HepG2 (cell line): ENCODE measurements around the gene EBLN2. TPM values are rescaled to one million over a fixed set of nuclear protein-coding genes. Genes with fewer than 3 reads are reported as not detected.

Source experiments
- ATAC-seq: fragments of 200-7000 bp; cut with Tn5 transposase; 3 replicates; pipeline ENCODE4 v1.9.1; 2020; ENCODE audit warnings: mild to moderate bottlenecking, moderate library complexity
- BruUV-seq: library from RNA; stranded (reverse); fragments of 400-500 nt; replicated peaks from 2 replicates; lab custom pipeline; 2021; lab: Mats Ljungman, UMichigan
- CTCF ChIA-PET: fragments of 300-600 bp; formaldehyde crosslinking; extraction: SDS; loops from one replicate; lab custom pipeline; 2021; ENCODE audit warnings: low total read pairs, inconsistent platforms, low intra/inter-chr PET ratio; lab: Yijun Ruan, JAX
- POLR2A ChIA-PET: fragments of 350-600 bp; sonication (Branson Sonifier 250); formaldehyde crosslinking; loops from one replicate; lab custom pipeline; 2020; ENCODE audit warnings: antibody characterized with exemption, inconsistent platforms; lab: Yijun Ruan, JAX
- DNase-seq: peaks from one replicate; pipeline ENCODE4 v3.0.0-alpha.2; 2015; ENCODE audit warnings: low spot score
- FAIRE-seq: peaks from 3 replicates; lab custom pipeline; 2011; peaks lifted over from hg19 to GRCh38; lab: Jason Lieb, UNC
- H2AFZ ChIP-seq: one replicate; pipeline ENCODE4 v1.6.1; 2011; ENCODE audit warnings: low read length, inconsistent platforms
- H3K27ac ChIP-seq: fragments of 300-600 bp; 3 replicates; pipeline ENCODE4 v1.8.0; 2011; ENCODE audit warnings: mixed run types, mild to moderate bottlenecking, mixed read lengths, low read length, inconsistent platforms; ENCODE audit not compliant: insufficient read depth; ENCODE audit errors: extremely low read length
- H3K27me3 ChIP-seq, 2 experiments: fragments of 200-600 bp in 1 of 2; 2 replicates in 1 of 2; 3 replicates in 1 of 2; pipeline versions ENCODE4 v1.6.0 to v1.8.0; 2011; ENCODE audit warnings: low read length in 2 of 2, mild to moderate bottlenecking in 2 of 2, moderate library complexity in 2 of 2, inconsistent platforms in 1 of 2; ENCODE audit not compliant: insufficient read depth in 2 of 2, control insufficient read depth in 1 of 2
- H3K36me3 ChIP-seq, 2 experiments: fragments of 200-600 bp in 1 of 2; replicated peaks in 1 of 2; 2 replicates in 1 of 2; 3 replicates in 1 of 2; pipeline versions ENCODE4 v1.5.1 to v1.8.0; 2011; ENCODE audit warnings: low read length in 2 of 2, inconsistent platforms in 1 of 2; ENCODE audit not compliant: insufficient read depth in 2 of 2, control insufficient read depth in 1 of 2
- H3K4me1 ChIP-seq: 2 replicates; pipeline ENCODE4 v1.5.1; 2012; ENCODE audit warnings: low read length, inconsistent platforms; ENCODE audit not compliant: insufficient read depth
- H3K4me2 ChIP-seq: 2 replicates; pipeline ENCODE4 v1.6.0; 2011; ENCODE audit warnings: low read depth, low read length, inconsistent platforms
- H3K4me3 ChIP-seq, 3 experiments: fragments of 200-600 bp in 1 of 3; sonication (generic), shearing (Covaris generic) in 1 of 3; replicated peaks in 1 of 3; 2 replicates each; pipeline ENCODE4 v1.5.1; 2011 to 2016; ENCODE audit warnings: low read length in 3 of 3, inconsistent platforms in 2 of 3, low read depth in 2 of 3, mild to moderate bottlenecking in 2 of 3, control low read depth in 1 of 3, mixed read lengths in 1 of 3; ENCODE audit not compliant: insufficient read depth in 1 of 3
- H3K79me2 ChIP-seq: one replicate; pipeline ENCODE4 v1.6.1; 2011; ENCODE audit warnings: low read length, inconsistent platforms; ENCODE audit not compliant: insufficient read depth
- H3K9ac ChIP-seq: 2 replicates; pipeline ENCODE4 v1.6.0; 2011; ENCODE audit warnings: mild to moderate bottlenecking, low read depth, low read length, inconsistent platforms; ENCODE audit not compliant: insufficient read depth
- H3K9me3 ChIP-seq: 2 replicates; pipeline ENCODE4 v1.5.1; 2012; ENCODE audit warnings: mild to moderate bottlenecking, low read length
- H4K20me1 ChIP-seq: 2 replicates; pipeline ENCODE4 v1.6.0; 2011; ENCODE audit warnings: inconsistent platforms, mild to moderate bottlenecking, low read length, moderate library complexity; ENCODE audit not compliant: insufficient read depth
- IKZF1 ChIP-seq: fragments of 450-650 bp; IDR thresholded peaks from 2 replicates; pipeline ENCODE4 v1.7.1; 2016
- PLRG1 ChIP-seq: fragments of 450-650 bp; conservative IDR thresholded peaks from 2 replicates; pipeline ENCODE4 v1.6.1; 2016
- SOX13 ChIP-seq, 3 experiments: fragments of 450-650 bp in 1 of 3; sonication (generic) in 1 of 3; formaldehyde crosslinking in 1 of 3; IDR thresholded peaks in 2 of 3; conservative IDR thresholded peaks in 1 of 3; 2 replicates each; pipeline versions ENCODE4 v1.5.0 to v1.6.1; 2016 to 2020; ENCODE audit warnings: antibody characterized with exemption in 1 of 3, mild to moderate bottlenecking in 1 of 3, missing compliant biosample characterization in 1 of 3, missing genetic modification reagents in 1 of 3, moderate library complexity in 1 of 3
- TEAD3 ChIP-seq: optimal IDR thresholded peaks from 2 replicates; pipeline ENCODE3; 2016; ENCODE audit warnings: borderline replicate concordance
- ZNF160 ChIP-seq: sonication (generic); formaldehyde crosslinking; IDR thresholded peaks from 2 replicates; pipeline ENCODE4 v1.8.0; 2022; ENCODE audit warnings: mild to moderate bottlenecking, inconsistent platforms, missing genetic modification reagents
- ZNF335 ChIP-seq: sonication (generic); formaldehyde crosslinking; IDR thresholded peaks from 2 replicates; pipeline ENCODE4 v1.4.0; 2020; ENCODE audit warnings: missing genetic modification reagents
- ZNF350 ChIP-seq: sonication (generic); formaldehyde crosslinking; IDR thresholded peaks from 2 replicates; pipeline ENCODE4 v1.4.0; 2020; ENCODE audit warnings: mild to moderate bottlenecking, low read depth, missing genetic modification reagents, borderline replicate concordance
- ZNF746 ChIP-seq: sonication (generic); formaldehyde crosslinking; IDR thresholded peaks from 2 replicates; pipeline ENCODE4 v1.8.0; 2022; ENCODE audit warnings: mild to moderate bottlenecking, missing genetic modification reagents
- ZSCAN12 ChIP-seq: sonication (generic); formaldehyde crosslinking; IDR thresholded peaks from 2 replicates; pipeline ENCODE4 v1.9.0; 2021; ENCODE audit warnings: mild to moderate bottlenecking, missing genetic modification reagents
- ZSCAN29 ChIP-seq: sonication (generic); formaldehyde crosslinking; conservative IDR thresholded peaks from 2 replicates; pipeline ENCODE4 v1.4.0; 2020; ENCODE audit warnings: mild to moderate bottlenecking, missing genetic modification reagents
- WGBS: methylation state at CpG from one replicate; pipeline ENCODE4 v1.1.6; 2017; ENCODE audit warnings: low lambda C conversion rate; 5-methylcytosine and 5-hydroxymethylcytosine counted together
- in situ Hi-C: cut with HindIII; loops from 2 replicates; pipeline ENCODE4 v1.10.0; 2017; ENCODE audit warnings: low pct_unique_long_range_greater_than_20kb; ENCODE audit not compliant: extremely low pct_ligation_motif_present
- intact Hi-C: fragments of 100-400 bp; cut with micrococcal nuclease; formaldehyde crosslinking; loops from one replicate; pipeline ENCODE4 v1.10.0; 2022; ENCODE audit not compliant: unreplicated experiment
- polyA plus RNA-seq, 8 experiments: library from polyadenylated mRNA; depleted of rRNA in 3 of 8; stranded (reverse) in 7 of 8; unstranded in 1 of 8; fragments of >200 nt; fragmentation: Illumina TruSeq in 4 of 8; extraction: Trizol in 4 of 8; gene quantifications; 2 replicates each; pipeline versions ENCODE4 v1.2.1 to v1.2.3, GENCODE V29; 2011 to 2016; ENCODE audit warnings: low read depth in 4 of 8, missing spikeins in 1 of 8, mixed read lengths in 1 of 8; ENCODE audit not compliant: insufficient read depth in 1 of 8
- total RNA-seq, 5 experiments: library from RNA; depleted of rRNA; stranded (reverse); fragments of >200 nt; fragmentation: Illumina TruSeq; extraction: Trizol; gene quantifications; 2 replicates each; pipeline ENCODE4 v1.2.3, GENCODE V29; 2016; ENCODE audit warnings: low read depth in 1 of 5
- TF ChIP-seq, protein P1 (sequence below): conservative IDR thresholded peaks from 2 replicates; pipeline ENCODE4 v1.6.1; 2018; ENCODE audit warnings: missing genetic modification reagents
- TF ChIP-seq, protein P2 (sequence below): sonication (generic); formaldehyde crosslinking; IDR thresholded peaks from 2 replicates; pipeline ENCODE4 v1.5.0; 2020; ENCODE audit warnings: missing genetic modification reagents
- TF ChIP-seq, protein P3 (sequence below): sonication (generic); formaldehyde crosslinking; IDR thresholded peaks from 2 replicates; pipeline ENCODE4 v1.4.0; 2020; ENCODE audit warnings: missing genetic modification reagents, borderline replicate concordance
- TF ChIP-seq, protein P4 (sequence below): sonication (generic); formaldehyde crosslinking; IDR thresholded peaks from 2 replicates; pipeline ENCODE4 v1.4.0; 2020; ENCODE audit warnings: missing genetic modification reagents

The EBLN2 gene
- total and polyA plus RNA-seq, 2 of the 13 experiments (the other 11 are each of a cell fraction or from before 2014, with no cell fraction given), result 3.3 to 8.3 TPM

DNA sequence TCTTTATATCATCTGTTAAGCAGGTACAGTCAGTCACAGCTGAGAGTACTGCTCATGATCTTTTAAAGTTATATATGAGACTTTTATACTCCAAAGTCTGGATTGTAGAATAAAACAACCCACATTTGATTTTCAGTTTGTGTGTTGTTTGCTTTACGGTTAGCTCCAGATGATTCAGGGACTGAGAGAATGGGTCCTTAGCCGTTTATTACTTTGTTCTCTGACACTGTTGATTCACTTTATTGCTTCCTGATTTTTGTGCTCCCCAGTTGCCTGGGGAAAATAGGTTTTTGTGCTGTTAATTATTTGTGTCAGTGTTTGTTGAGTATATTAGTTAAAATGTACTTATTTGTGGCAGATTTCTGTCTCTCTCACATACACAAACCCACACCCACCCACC lies 8.6 kb upstream of the EBLN2 start (continued):
- no peak for TF ChIP-seq SOX13 (IDR thresholded peaks at IDR 0.05)
- 0 out of 4 replicates have a peak, but pooled peaks of 1 of the 2 experiments have one; percentile 14 for TF ChIP-seq SOX13 (CRISPR knock-in tag; conservative IDR thresholded peaks at IDR 0.05 in 1 of 2, IDR thresholded peaks at IDR 0.05 in 1 of 2)
- TF ChIP-seq ZNF335 (CRISPR knock-in tag), result no peak
- TF ChIP-seq ZNF160 (CRISPR knock-in tag), result no peak

DNA sequence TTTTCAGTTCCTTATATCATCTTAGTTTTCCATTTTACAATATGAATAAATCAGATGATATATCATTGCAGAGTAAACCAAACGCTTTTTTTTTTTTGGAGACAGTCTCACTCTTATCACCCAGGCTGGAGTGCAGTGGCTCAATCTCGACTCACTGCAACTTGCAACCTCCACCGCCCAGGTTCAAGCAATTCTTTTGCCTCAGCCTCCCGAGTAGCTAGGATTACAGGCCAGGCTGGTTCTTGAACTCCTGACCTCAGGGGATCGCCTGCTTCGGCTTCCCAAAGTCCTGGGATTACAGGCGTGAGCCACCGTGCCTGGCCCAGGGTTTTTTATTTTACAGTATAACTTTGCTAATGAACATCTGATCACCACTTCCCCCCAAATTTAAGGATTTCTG lies 5.9 kb upstream of the EBLN2 start:
- H2AFZ ChIP-seq, result no peak overlapping the region
- DNase-seq (no peak), FAIRE-seq (no peak), ATAC-seq (no peak)
- peaks cover 2 to 20% of the 10 kb centered on the region in 2 experiments; a peak in 4 of 5 replicates for H3K36me3 ChIP-seq
- intact Hi-C loops (loop anchor here (5.0 kb wide), 1 partner anchor 168 kb away; the partner anchor contains the start of gene GXYLT2), in situ Hi-C loops (loop anchor here (5.0 to 25.0 kb wide), 3 partner anchors 48 to 643 kb away; no protein-coding TSS in a partner anchor)
- H3K27me3 ChIP-seq, result no peaks in the 10 kb centered on the region
- H3K79me2 ChIP-seq, result peaks cover 80% of the 10 kb centered on the region
- H3K4me1 ChIP-seq, result peaks cover 9% of the 10 kb centered on the region
- ChIA-PET CTCF (interaction anchor here (1.7 to 2.4 kb wide), 2 partner anchors 116 to 204 kb away, joined by 12 to 23 read pairs; no protein-coding TSS in a partner anchor), POLR2A (interaction anchor here (0.9 to 1.5 kb wide), 2 partner anchors 39 to 59 kb away, joined by 3 to 5 read pairs; partner anchors contain the start of gene PPP4R2)
- 71% methylated on average over 8 of the region's 8 CpGs for WGBS
- peak overlapping the region; percentile 35 for H3K27ac ChIP-seq
- no peak overlapping the region for H3K9ac ChIP-seq
- H3K4me2 ChIP-seq, result no peak overlapping the region
- peaks cover 36% of the 10 kb centered on the region for H4K20me1 ChIP-seq
- H3K4me3 ChIP-seq, result no peak overlapping the region
- no TSS peak for BruUV-seq
- H3K9me3 ChIP-seq, result no peaks in the 10 kb centered on the region
- TF ChIP-seq PLRG1, result no peak
- TF ChIP-seq, protein P1, sequence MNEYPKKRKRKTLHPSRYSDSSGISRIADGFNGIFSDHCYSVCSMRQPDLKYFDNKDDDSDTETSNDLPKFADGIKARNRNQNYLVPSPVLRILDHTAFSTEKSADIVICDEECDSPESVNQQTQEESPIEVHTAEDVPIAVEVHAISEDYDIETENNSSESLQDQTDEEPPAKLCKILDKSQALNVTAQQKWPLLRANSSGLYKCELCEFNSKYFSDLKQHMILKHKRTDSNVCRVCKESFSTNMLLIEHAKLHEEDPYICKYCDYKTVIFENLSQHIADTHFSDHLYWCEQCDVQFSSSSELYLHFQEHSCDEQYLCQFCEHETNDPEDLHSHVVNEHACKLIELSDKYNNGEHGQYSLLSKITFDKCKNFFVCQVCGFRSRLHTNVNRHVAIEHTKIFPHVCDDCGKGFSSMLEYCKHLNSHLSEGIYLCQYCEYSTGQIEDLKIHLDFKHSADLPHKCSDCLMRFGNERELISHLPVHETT (CRISPR knock-in tag), result no peak
- no peak for TF ChIP-seq TEAD3 (CRISPR knock-in tag)
- no peak for TF ChIP-seq ZNF350 (CRISPR knock-in tag)
- TF ChIP-seq IKZF1, result no peak
- no peak for TF ChIP-seq ZSCAN12 (CRISPR knock-in tag)
- TF ChIP-seq, protein P2, sequence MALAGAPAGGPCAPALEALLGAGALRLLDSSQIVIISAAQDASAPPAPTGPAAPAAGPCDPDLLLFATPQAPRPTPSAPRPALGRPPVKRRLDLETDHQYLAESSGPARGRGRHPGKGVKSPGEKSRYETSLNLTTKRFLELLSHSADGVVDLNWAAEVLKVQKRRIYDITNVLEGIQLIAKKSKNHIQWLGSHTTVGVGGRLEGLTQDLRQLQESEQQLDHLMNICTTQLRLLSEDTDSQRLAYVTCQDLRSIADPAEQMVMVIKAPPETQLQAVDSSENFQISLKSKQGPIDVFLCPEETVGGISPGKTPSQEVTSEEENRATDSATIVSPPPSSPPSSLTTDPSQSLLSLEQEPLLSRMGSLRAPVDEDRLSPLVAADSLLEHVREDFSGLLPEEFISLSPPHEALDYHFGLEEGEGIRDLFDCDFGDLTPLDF (CRISPR knock-in tag), result no peak
- TF ChIP-seq, protein P3, sequence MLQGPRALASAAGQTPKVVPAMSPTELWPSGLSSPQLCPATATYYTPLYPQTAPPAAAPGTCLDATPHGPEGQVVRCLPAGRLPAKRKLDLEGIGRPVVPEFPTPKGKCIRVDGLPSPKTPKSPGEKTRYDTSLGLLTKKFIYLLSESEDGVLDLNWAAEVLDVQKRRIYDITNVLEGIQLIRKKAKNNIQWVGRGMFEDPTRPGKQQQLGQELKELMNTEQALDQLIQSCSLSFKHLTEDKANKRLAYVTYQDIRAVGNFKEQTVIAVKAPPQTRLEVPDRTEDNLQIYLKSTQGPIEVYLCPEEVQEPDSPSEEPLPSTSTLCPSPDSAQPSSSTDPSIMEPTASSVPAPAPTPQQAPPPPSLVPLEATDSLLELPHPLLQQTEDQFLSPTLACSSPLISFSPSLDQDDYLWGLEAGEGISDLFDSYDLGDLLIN (CRISPR knock-in tag), result no peak
- no peak for TF ChIP-seq ZSCAN29 (CRISPR knock-in tag)
- TF ChIP-seq ZNF746 (CRISPR knock-in tag), result no peak
- TF ChIP-seq, protein P4, sequence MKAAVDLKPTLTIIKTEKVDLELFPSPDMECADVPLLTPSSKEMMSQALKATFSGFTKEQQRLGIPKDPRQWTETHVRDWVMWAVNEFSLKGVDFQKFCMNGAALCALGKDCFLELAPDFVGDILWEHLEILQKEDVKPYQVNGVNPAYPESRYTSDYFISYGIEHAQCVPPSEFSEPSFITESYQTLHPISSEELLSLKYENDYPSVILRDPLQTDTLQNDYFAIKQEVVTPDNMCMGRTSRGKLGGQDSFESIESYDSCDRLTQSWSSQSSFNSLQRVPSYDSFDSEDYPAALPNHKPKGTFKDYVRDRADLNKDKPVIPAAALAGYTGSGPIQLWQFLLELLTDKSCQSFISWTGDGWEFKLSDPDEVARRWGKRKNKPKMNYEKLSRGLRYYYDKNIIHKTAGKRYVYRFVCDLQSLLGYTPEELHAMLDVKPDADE (CRISPR knock-in tag), result no peak
